Osteoblast (primary cell): ENCODE results near the gene TPRKB. TPM values are rescaled to one million over a fixed set of nuclear protein-coding genes. Genes with fewer than 3 reads are reported as not detected.
"Not testable (repeated sequence)": the region's sequence is repeated elsewhere in the genome, so short reads cannot be mapped to it uniquely, and the experiment has no call there.

Experiments
- DNase-seq: peaks from one replicate; pipeline ENCODE4 v3.0.0; 2011; ENCODE audit warnings: low spot score, mixed read lengths; ENCODE audit not compliant: insufficient read length; ENCODE audit errors: missing footprints
- H2AFZ ChIP-seq: 2 replicates; pipeline ENCODE4 v1.6.0; 2011; ENCODE audit warnings: mild to moderate bottlenecking, low read length
- H3K27ac ChIP-seq: 2 replicates; pipeline ENCODE4 v1.5.1; 2011; ENCODE audit warnings: mild to moderate bottlenecking, low read depth, low read length, moderate library complexity
- H3K27me3 ChIP-seq: 2 replicates; pipeline ENCODE4 v1.6.0; 2012; ENCODE audit warnings: mild to moderate bottlenecking, control low read depth, inconsistent platforms, low read length, moderate library complexity; ENCODE audit not compliant: insufficient read depth
- H3K36me3 ChIP-seq: 2 replicates; pipeline ENCODE4 v1.5.1; 2011; ENCODE audit warnings: mild to moderate bottlenecking, low read length, control low read depth, moderate library complexity; ENCODE audit not compliant: insufficient read depth
- H3K4me1 ChIP-seq: 2 replicates; pipeline ENCODE4 v1.5.1; 2011; ENCODE audit warnings: mild to moderate bottlenecking, low read length, control low read depth, moderate library complexity; ENCODE audit not compliant: insufficient read depth
- H3K4me2 ChIP-seq: 2 replicates; pipeline ENCODE4 v1.6.0; 2011; ENCODE audit warnings: mild to moderate bottlenecking, low read length; ENCODE audit not compliant: insufficient read depth
- H3K4me3 ChIP-seq: fragments of 200-600 bp; sonication (generic); 3 replicates; pipeline ENCODE4 v1.5.1; 2012; ENCODE audit warnings: mild to moderate bottlenecking, low read length, inconsistent platforms; ENCODE audit not compliant: insufficient read depth
- H3K79me2 ChIP-seq: 2 replicates; pipeline ENCODE4 v1.6.0; 2012; ENCODE audit warnings: mild to moderate bottlenecking, low read length, control low read depth, inconsistent platforms; ENCODE audit not compliant: insufficient read depth
- H3K9me3 ChIP-seq: 2 replicates; pipeline ENCODE4 v1.5.1; 2011; ENCODE audit warnings: low read depth, low read length, control low read depth
- H4K20me1 ChIP-seq: 2 replicates; pipeline ENCODE4 v1.6.0; 2012; ENCODE audit warnings: mild to moderate bottlenecking, low read length, control low read depth; ENCODE audit not compliant: insufficient read depth
- total RNA-seq: library from RNA; depleted of rRNA; stranded (reverse); fragments of >200 nt; gene quantifications from 2 replicates; pipeline ENCODE4 v1.2.3, GENCODE V29; 2012
- TF ChIP-seq, protein P1 (sequence below): IDR thresholded peaks from 2 replicates; pipeline ENCODE4 v1.5.1; 2011; ENCODE audit warnings: mild to moderate bottlenecking, low read depth, low read length, moderate library complexity; ENCODE audit errors: extremely low read depth

TPRKB gene
- total RNA-seq, 1 donor, result 16.6 TPM

- Histone ChIP-seq H3K4me3 (no peak overlapping the region), H3K27me3 (peaks cover 4% of the 10 kb centered on the region), H3K27ac (no peak overlapping the region), H3K4me1 (no peaks in the 10 kb centered on the region), H3K36me3 (no peaks in the 10 kb centered on the region), H3K4me2 (peak overlapping the region; percentile 13), H4K20me1 (no peaks in the 10 kb centered on the region), H2AFZ (peak overlapping the region; percentile 37), H3K79me2 (no peaks in the 10 kb centered on the region), H3K9me3 (no peaks in the 10 kb centered on the region)
- peak; percentile 47 for DNase-seq
- TF ChIP-seq, protein P1, sequence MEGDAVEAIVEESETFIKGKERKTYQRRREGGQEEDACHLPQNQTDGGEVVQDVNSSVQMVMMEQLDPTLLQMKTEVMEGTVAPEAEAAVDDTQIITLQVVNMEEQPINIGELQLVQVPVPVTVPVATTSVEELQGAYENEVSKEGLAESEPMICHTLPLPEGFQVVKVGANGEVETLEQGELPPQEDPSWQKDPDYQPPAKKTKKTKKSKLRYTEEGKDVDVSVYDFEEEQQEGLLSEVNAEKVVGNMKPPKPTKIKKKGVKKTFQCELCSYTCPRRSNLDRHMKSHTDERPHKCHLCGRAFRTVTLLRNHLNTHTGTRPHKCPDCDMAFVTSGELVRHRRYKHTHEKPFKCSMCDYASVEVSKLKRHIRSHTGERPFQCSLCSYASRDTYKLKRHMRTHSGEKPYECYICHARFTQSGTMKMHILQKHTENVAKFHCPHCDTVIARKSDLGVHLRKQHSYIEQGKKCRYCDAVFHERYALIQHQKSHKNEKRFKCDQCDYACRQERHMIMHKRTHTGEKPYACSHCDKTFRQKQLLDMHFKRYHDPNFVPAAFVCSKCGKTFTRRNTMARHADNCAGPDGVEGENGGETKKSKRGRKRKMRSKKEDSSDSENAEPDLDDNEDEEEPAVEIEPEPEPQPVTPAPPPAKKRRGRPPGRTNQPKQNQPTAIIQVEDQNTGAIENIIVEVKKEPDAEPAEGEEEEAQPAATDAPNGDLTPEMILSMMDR, result no peak
These were observed 51.2 kb downstream of the TPRKB start for GRCh38 chr2:73685764-73686438.

DNA sequence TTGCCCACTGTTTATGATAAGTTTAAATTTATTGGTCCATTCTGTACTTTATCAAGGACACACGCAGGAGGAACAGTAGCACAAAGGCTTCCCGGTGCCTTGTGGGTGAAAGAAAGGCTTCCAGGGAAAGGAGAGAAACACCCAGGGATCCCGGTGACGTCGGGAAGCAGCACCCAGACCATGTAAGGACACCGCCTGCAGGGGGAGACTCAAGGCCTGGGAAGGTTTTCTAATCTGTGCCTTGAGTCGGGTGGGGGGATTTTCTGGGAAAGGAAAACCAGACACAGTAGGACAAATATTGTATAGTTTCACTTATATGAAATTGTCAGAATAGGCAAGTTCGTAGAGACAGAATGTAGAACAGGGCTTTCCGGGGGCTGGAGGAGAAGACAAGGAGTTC, 52.2 kb downstream of the TPRKB start:
- not testable (repeated sequence) for H3K9me3 ChIP-seq, H3K4me3 ChIP-seq, H4K20me1 ChIP-seq, H3K79me2 ChIP-seq, H3K4me1 ChIP-seq, DNase-seq, H2AFZ ChIP-seq, H3K27ac ChIP-seq, H3K27me3 ChIP-seq, H3K36me3 ChIP-seq, H3K4me2 ChIP-seq

- not testable (repeated sequence) for H3K27me3 ChIP-seq, H4K20me1 ChIP-seq, H3K27ac ChIP-seq, H3K9me3 ChIP-seq, H3K36me3 ChIP-seq, H3K4me1 ChIP-seq, DNase-seq, H3K79me2 ChIP-seq, H3K4me3 ChIP-seq, H3K4me2 ChIP-seq, H2AFZ ChIP-seq
These were observed 52.8 kb downstream of the TPRKB start for GRCh38 chr2:73684325-73684724.

DNA sequence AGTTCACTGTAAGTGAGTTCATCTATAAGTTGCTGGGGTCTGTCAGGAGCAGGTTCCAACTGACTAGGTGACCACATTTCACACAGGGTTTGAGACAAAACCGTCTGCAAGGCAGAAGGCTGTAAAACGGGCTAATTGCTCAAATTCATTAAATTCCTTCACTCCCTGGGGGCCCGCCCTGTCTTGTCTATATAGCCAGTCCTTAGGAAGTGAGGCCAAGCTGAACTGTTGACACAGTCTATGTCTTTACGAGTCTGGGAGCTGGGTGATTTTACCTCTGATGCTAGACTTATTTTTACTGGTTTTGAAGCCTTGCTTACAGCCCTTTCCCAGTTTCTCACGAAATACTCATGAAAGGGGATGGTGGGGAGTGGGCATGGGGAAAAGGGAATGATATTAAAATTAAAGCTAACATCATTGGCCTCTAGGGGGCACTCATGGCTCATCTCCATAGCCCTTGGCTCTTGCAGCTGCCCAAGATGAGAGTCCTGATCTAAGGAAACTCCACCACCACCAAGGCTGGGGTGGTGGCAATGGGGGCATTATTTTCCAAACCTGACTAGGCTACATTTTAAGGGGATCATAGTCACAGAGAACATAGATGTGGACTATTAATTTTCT, 57.1 kb downstream of the TPRKB start:
- H3K36me3 ChIP-seq, H2AFZ ChIP-seq, H3K27ac ChIP-seq, H3K4me3 ChIP-seq, H3K79me2 ChIP-seq, H3K4me2 ChIP-seq, H3K27me3 ChIP-seq, H4K20me1 ChIP-seq, H3K4me1 ChIP-seq, H3K9me3 ChIP-seq: not testable (repeated sequence)
- TF ChIP-seq, protein P1, result peak; percentile 67
- DNase-seq, result peak; percentile 8

Other genes with a start within 250 kb of the TPRKB start
- gene NAT8, start 94.9 kb downstream of the TPRKB start, total RNA-seq, result not detected in 2 replicates
- 32.9 and 36.2 TPM in 2 replicates for gene DUSP11, start 42.8 kb upstream of the TPRKB start, total RNA-seq
- not detected in 2 replicates for gene C2orf78, start 46.8 kb upstream of the TPRKB start, total RNA-seq
- 23.2 and 23.3 TPM in 2 replicates for gene STAMBP, start 91.6 kb upstream of the TPRKB start, total RNA-seq
- 0.72 TPM in 1 of 2 replicates, not detected in the other for gene ACTG2, start 155.7 kb upstream of the TPRKB start, total RNA-seq
- gene DGUOK, start 189.5 kb upstream of the TPRKB start, total RNA-seq, result 40.7 and 46.0 TPM in 2 replicates
- gene TET3, start 247.6 kb upstream of the TPRKB start, total RNA-seq, result 4.7 and 8.0 TPM in 2 replicates